ENCODE measurements around the gene ZNF621. TPM values are rescaled to one million over a fixed set of nuclear protein-coding genes. Genes with fewer than 3 reads are reported as not detected.

Gene ZNF621
- total RNA-seq, 2 donors from 2014 or later = 27.1 to 35.6 TPM

GRCh38 chr3:40566694-40567093 is 41.9 kb downstream of the ZNF621 start:
- Histone ChIP-seq H3K9me3 (no peaks in the 10 kb centered on the region), H3K27me3 (replicated peaks; ENCODE audit: insufficient read depth) (no peaks in the 10 kb centered on the region), H3K4me1 (ENCODE audit: control insufficient read depth in 1 of 2, low read depth in 2 of 2) (no peaks in the 10 kb centered on the region), H3K4me3 (no peak overlapping the region), H3K27ac (no peak overlapping the region), H3K36me3 (no peaks in the 10 kb centered on the region)
- ATAC-seq (ENCODE audit: insufficient number of reproducible peaks, low FRiP score, low read depth) (no peak), DNase-seq (ENCODE audit: low spot score) (no peak)
- TF ChIP-seq CTCF (IDR thresholded peaks at IDR 0.05) = no peak

- ATAC-seq (ENCODE audit: insufficient number of reproducible peaks, low FRiP score, low read depth) = no peak
Observed at GRCh38 chr3:40572588-40572987, 47.8 kb downstream of the ZNF621 start.

GRCh38 chr3:40574050-40574449 is 49.3 kb downstream of the ZNF621 start:
- no peak for ATAC-seq (ENCODE audit: insufficient number of reproducible peaks, low FRiP score, low read depth)
- H3K27ac ChIP-seq = no peak overlapping the region
- no peaks in the 10 kb centered on the region for H3K27me3 ChIP-seq (replicated peaks; ENCODE audit: insufficient read depth)
- H3K4me3 ChIP-seq = no peak overlapping the region
- DNase-seq (ENCODE audit: low spot score) = no peak
- TF ChIP-seq CTCF (IDR thresholded peaks at IDR 0.05) = no peak
- no peaks in the 10 kb centered on the region for H3K9me3 ChIP-seq
- H3K36me3 ChIP-seq = no peaks in the 10 kb centered on the region
- H3K4me1 ChIP-seq (ENCODE audit: control insufficient read depth in 1 of 2, low read depth in 2 of 2) = no peaks in the 10 kb centered on the region

More at GRCh38 chr3:40572588-40572987, 47.8 kb downstream of the ZNF621 start:
- Histone ChIP-seq H3K36me3 (no peaks in the 10 kb centered on the region), H3K27me3 (replicated peaks; ENCODE audit: insufficient read depth) (no peaks in the 10 kb centered on the region), H3K4me3 (no peak overlapping the region), H3K9me3 (no peaks in the 10 kb centered on the region), H3K4me1 (ENCODE audit: control insufficient read depth in 1 of 2, low read depth in 2 of 2) (no peaks in the 10 kb centered on the region), H3K27ac (no peak overlapping the region)
- DNase-seq (ENCODE audit: low spot score) = no peak
- TF ChIP-seq CTCF (IDR thresholded peaks at IDR 0.05) = no peak

GRCh38 chr3:40574661-40575060 is 49.9 kb downstream of the ZNF621 start:
- Histone ChIP-seq H3K9me3 (no peaks in the 10 kb centered on the region), H3K27me3 (replicated peaks; ENCODE audit: insufficient read depth) (no peaks in the 10 kb centered on the region), H3K27ac (no peak overlapping the region), H3K4me1 (ENCODE audit: control insufficient read depth in 1 of 2, low read depth in 2 of 2) (no peaks in the 10 kb centered on the region), H3K36me3 (no peaks in the 10 kb centered on the region), H3K4me3 (no peak overlapping the region)
- no peak for TF ChIP-seq CTCF (IDR thresholded peaks at IDR 0.05)
- ATAC-seq (ENCODE audit: insufficient number of reproducible peaks, low FRiP score, low read depth) = no peak
- DNase-seq (ENCODE audit: low spot score) = no peak

GRCh38 chr3:40576396-40576795 is 51.6 kb downstream of the ZNF621 start:
- H3K36me3 ChIP-seq = no peaks in the 10 kb centered on the region
- no peak for DNase-seq (ENCODE audit: low spot score)
- TF ChIP-seq CTCF (IDR thresholded peaks at IDR 0.05) = no peak
- no peak overlapping the region for H3K27ac ChIP-seq
- no peak for ATAC-seq (ENCODE audit: insufficient number of reproducible peaks, low FRiP score, low read depth)
- H3K9me3 ChIP-seq = no peaks in the 10 kb centered on the region
- H3K4me3 ChIP-seq = no peak overlapping the region
- H3K4me1 ChIP-seq (ENCODE audit: control insufficient read depth in 1 of 2, low read depth in 2 of 2) = no peaks in the 10 kb centered on the region
- H3K27me3 ChIP-seq (replicated peaks; ENCODE audit: insufficient read depth) = no peaks in the 10 kb centered on the region

Data from thoracic aorta (tissue), 2 donors.